ENCODE data around the gene COL20A1.

DNA sequence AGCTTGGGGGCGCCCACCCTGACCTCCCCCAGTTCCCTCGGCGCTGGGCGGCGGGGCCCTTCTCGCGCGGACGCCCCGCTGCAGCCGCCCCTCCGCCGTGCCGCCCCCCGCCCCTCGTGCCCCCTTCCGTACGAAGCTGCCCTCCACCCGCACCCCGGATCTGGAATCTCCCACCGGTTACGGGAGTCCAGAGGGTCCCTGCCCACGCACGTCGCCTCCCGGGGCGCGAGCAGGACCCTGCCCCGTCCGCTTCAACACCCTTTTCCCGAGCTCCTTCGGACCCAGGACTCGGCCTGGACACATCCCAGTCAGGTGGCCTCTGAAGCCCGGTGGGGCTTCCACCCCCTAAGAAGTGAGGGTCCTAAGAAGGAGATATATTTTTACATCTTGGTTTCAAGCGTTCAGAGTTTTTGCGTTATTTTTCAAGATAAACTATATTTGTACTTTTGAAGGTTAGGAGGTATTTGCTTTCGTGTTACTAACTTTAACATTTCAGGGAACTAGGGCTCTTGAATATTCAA, 19.9 kb upstream of the COL20A1 start:
- TF ChIP-seq, protein P1, sequence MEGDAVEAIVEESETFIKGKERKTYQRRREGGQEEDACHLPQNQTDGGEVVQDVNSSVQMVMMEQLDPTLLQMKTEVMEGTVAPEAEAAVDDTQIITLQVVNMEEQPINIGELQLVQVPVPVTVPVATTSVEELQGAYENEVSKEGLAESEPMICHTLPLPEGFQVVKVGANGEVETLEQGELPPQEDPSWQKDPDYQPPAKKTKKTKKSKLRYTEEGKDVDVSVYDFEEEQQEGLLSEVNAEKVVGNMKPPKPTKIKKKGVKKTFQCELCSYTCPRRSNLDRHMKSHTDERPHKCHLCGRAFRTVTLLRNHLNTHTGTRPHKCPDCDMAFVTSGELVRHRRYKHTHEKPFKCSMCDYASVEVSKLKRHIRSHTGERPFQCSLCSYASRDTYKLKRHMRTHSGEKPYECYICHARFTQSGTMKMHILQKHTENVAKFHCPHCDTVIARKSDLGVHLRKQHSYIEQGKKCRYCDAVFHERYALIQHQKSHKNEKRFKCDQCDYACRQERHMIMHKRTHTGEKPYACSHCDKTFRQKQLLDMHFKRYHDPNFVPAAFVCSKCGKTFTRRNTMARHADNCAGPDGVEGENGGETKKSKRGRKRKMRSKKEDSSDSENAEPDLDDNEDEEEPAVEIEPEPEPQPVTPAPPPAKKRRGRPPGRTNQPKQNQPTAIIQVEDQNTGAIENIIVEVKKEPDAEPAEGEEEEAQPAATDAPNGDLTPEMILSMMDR (IDR thresholded peaks at IDR 0.05 in 8 of 11, conservative IDR thresholded peaks at IDR 0.05 in 3 of 11), result no peak
- no peak for TF ChIP-seq POLR2A (IDR thresholded peaks at IDR 0.05)

All from spleen (tissue), 7 donors.